GM12872 (cell line): ENCODE results near the gene ATG7.

Experiments
- TF ChIP-seq, protein P1 (sequence below): IDR thresholded peaks from 3 replicates; pipeline ENCODE4 v1.5.1; 2011; ENCODE audit warnings: low read depth, mild to moderate bottlenecking, low read length, moderate library complexity; ENCODE audit not compliant: insufficient read depth

Gene ATG7

GRCh38 chr3:11436775-11437174, 164.6 kb downstream of the ATG7 start:
- TF ChIP-seq, protein P1, sequence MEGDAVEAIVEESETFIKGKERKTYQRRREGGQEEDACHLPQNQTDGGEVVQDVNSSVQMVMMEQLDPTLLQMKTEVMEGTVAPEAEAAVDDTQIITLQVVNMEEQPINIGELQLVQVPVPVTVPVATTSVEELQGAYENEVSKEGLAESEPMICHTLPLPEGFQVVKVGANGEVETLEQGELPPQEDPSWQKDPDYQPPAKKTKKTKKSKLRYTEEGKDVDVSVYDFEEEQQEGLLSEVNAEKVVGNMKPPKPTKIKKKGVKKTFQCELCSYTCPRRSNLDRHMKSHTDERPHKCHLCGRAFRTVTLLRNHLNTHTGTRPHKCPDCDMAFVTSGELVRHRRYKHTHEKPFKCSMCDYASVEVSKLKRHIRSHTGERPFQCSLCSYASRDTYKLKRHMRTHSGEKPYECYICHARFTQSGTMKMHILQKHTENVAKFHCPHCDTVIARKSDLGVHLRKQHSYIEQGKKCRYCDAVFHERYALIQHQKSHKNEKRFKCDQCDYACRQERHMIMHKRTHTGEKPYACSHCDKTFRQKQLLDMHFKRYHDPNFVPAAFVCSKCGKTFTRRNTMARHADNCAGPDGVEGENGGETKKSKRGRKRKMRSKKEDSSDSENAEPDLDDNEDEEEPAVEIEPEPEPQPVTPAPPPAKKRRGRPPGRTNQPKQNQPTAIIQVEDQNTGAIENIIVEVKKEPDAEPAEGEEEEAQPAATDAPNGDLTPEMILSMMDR, result no peak

- TF ChIP-seq, protein P1, result no peak
Measured at GRCh38 chr3:11437506-11437905, 165.3 kb downstream of the ATG7 start.

GRCh38 chr3:11438646-11439045, 166.4 kb downstream of the ATG7 start:
- TF ChIP-seq, protein P1, result no peak

GRCh38 chr3:11444404-11444803, 172.2 kb downstream of the ATG7 start:
- TF ChIP-seq, protein P1, result no peak

DNA sequence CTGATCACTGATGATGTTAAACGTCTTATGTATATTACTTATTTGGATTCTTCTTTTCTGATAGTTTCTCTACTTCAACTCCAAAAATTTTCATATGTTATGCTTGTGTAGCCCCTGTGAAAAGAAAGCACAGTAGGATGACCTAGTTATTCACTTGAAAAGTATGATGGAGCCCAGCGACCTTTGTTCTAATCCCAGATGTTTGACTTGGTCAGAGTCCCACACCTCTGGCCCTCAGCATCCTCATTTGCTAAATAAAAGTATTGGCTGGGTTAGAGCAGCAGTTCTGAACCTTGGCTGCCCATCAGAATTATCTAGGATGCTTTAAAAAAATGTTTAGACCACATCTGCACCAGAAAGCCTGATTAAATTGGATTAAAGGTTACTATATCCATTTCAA, 173.7 kb downstream of the ATG7 start:
- TF ChIP-seq, protein P1, result no peak

DNA sequence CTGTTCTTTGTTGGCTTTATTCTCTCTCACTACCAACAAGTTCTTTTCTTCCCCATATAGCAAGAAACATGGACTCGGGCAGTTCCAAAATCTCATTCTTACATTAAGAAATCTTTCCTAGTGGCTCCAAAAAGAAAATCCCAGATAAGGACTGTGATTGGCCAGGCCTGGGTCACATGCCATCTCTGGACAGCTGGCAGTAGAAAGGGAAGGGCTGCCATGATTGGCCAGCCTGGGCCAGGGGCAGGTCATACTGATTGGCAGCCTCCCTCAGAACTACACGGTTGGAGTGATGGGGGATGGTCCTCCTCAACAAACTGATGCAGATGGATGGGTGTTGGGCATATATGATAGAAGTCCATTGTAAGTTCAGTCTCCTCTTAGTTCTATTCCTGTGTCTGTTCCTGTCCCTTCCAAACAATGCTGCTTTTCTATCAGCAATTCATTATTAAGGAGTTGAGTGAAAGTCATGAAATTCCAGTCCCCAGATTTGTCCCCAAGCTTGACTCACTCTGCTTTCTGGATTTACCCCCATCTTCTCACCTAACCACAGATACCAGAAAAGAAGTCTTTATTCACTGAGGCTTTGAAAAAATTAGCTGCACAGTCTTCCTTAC, 175.5 kb downstream of the ATG7 start:
- TF ChIP-seq, protein P1, result no peak

DNA sequence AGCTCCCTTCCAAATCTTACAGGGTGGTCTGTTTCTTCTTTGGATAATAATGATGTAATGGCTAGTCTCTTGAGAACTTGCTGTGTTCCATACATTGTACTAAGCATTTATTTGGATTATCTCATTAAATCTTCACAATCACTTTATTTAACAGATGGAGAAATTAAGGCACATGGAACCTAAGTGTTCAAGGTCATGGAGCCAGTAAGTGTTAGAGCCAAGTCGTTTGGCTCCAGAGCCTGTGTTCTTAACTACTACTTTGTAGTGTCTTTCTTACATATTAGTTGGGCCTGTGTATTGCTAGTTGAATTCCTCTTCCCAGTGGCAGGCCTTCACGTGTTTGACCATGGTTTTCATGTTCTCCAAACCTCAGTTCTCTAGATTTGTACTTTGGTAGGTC, 177.8 kb downstream of the ATG7 start:
- TF ChIP-seq, protein P1, result no peak
